ENCODE measurements around the gene B4GALT2.

DNA sequence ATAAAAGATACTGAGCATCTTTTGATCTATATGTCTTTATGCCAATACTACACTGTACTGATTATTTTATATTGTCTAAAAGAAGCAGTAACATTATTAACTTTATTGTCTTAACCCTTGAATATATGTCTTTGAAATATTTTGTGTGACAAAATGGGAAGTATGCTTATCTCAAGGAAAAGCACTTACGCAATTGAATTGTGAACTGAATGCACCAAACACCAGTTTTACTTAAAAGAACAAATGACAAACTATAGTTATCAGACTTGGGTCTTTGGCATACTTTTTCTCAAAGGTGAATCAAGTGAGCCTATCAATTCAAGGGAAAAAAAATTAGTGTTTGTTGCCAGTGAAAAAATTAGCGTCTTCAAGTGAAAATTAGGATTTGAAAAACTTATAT, 61.4 kb downstream of the B4GALT2 start:
- no peak for TF ChIP-seq POLR2A (IDR thresholded peaks at IDR 0.05)
- TF ChIP-seq, protein P1, sequence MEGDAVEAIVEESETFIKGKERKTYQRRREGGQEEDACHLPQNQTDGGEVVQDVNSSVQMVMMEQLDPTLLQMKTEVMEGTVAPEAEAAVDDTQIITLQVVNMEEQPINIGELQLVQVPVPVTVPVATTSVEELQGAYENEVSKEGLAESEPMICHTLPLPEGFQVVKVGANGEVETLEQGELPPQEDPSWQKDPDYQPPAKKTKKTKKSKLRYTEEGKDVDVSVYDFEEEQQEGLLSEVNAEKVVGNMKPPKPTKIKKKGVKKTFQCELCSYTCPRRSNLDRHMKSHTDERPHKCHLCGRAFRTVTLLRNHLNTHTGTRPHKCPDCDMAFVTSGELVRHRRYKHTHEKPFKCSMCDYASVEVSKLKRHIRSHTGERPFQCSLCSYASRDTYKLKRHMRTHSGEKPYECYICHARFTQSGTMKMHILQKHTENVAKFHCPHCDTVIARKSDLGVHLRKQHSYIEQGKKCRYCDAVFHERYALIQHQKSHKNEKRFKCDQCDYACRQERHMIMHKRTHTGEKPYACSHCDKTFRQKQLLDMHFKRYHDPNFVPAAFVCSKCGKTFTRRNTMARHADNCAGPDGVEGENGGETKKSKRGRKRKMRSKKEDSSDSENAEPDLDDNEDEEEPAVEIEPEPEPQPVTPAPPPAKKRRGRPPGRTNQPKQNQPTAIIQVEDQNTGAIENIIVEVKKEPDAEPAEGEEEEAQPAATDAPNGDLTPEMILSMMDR (IDR thresholded peaks at IDR 0.05): no peak
- no peak for TF ChIP-seq EP300 (IDR thresholded peaks at IDR 0.05)
